ENCODE results near the gene ID3.
A peak's percentile ranks its signal among the peaks of the same experiment; 100 is the strongest.

The ID3 gene

GRCh38 chr1:23528250-23528978, 30.9 kb downstream of the ID3 start:
- TF ChIP-seq, protein P1, sequence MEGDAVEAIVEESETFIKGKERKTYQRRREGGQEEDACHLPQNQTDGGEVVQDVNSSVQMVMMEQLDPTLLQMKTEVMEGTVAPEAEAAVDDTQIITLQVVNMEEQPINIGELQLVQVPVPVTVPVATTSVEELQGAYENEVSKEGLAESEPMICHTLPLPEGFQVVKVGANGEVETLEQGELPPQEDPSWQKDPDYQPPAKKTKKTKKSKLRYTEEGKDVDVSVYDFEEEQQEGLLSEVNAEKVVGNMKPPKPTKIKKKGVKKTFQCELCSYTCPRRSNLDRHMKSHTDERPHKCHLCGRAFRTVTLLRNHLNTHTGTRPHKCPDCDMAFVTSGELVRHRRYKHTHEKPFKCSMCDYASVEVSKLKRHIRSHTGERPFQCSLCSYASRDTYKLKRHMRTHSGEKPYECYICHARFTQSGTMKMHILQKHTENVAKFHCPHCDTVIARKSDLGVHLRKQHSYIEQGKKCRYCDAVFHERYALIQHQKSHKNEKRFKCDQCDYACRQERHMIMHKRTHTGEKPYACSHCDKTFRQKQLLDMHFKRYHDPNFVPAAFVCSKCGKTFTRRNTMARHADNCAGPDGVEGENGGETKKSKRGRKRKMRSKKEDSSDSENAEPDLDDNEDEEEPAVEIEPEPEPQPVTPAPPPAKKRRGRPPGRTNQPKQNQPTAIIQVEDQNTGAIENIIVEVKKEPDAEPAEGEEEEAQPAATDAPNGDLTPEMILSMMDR (IDR thresholded peaks at IDR 0.05; ENCODE audit: insufficient read depth, missing control alignments): no peak
- DNase-seq (ENCODE audit: insufficient read length, low spot score): no peak
- no peak for FAIRE-seq

DNA sequence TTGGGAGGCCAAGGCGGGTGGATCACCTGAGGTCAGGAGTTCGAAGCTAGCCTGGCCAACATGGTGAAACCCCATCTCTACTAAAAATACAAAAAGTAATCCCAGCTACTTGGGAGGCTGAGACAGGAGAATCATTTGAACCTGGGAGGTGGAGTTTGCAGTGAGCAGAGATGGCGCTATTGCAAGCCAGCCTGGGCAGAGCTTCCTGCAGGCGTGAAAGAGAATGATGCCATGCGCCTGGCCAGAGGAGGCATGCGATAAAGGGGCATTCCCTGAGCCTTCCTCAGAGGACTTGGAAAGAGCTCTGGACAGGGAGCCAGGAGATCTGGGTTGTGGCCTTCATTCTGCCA, 31.4 kb downstream of the ID3 start:
- FAIRE-seq: no peak

GRCh38 chr1:23527366-23527765, 31.9 kb downstream of the ID3 start:
- no peak for FAIRE-seq
- no peak for DNase-seq (ENCODE audit: insufficient read length, low spot score)
- TF ChIP-seq, protein P1 (IDR thresholded peaks at IDR 0.05; ENCODE audit: insufficient read depth, missing control alignments): no peak

More for the DNA sequence above, 31.4 kb downstream of the ID3 start:
- TF ChIP-seq, protein P1 (IDR thresholded peaks at IDR 0.05; ENCODE audit: insufficient read depth, missing control alignments): no peak
- no peak for DNase-seq (ENCODE audit: insufficient read length, low spot score)

DNA sequence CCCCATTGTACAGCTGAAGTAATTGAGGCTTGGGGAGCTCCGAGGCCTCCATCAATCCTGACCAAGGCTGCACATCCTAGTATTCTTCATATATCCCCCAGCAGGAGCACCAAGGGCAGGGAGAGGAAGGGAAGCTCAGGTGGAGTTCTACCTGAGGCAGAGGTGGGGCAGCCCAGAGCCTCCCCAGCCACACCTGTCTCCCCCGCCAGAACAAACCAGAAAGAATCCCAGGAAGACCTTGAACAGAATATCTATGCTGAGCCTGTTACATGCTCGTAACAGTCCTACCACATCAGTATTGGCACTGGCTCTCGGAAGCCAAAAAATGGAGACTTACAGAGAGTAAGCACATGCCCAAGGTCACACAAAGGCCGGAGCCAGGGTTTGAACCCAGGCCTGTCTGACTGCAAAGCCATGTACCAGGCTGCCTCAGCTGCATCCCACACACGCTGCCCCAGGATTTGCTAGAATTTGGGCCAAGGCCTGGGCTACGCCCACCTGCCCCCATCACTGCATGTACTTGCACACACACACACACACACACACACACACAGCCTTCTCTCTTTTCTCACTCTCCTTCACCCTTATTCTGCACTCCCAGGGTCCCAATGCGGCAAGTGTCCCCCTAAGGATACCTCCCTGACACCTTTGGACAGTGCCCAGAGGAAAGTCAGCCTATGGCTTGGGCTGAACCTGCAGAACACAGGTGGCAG, 32.8 kb downstream of the ID3 start:
- TF ChIP-seq, protein P1 (IDR thresholded peaks at IDR 0.05; ENCODE audit: insufficient read depth, missing control alignments): no peak
- no peak for DNase-seq (ENCODE audit: insufficient read length, low spot score)
- FAIRE-seq: no peak

DNA sequence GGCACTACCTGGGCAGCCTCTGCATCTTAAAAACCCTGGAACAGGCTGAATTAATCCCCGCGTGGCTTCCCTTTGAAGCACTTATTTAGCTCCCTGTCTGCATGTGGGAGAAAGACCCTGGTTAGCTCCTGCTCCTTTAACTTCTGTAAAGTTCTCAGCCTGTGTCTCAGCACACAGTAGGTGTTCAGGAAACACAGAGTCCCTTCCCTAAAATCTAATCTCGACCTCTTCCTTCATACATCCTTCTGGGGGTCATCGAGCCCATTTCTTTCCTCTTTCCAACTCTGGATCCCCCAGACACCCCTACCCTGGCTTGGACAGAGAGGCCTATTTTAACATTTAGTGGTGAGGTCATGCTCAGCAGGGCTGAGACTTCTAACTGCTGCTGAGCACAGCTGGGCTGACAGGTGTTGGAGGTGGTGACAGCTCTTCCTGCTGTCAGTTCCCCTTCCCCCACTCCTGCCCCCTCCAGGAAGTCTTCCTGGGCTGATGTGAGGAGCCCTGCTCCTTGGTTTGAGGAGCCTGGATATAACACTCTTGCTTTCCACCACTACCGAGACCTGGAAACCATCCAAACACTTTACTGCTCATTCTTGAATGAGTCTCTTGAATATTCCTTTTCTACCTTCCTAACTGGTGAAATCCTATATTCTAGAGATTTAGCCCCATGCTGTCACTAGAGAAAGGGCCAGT, 33.6 kb downstream of the ID3 start:
- FAIRE-seq (no peak), DNase-seq (ENCODE audit: insufficient read length, low spot score) (no peak)
- TF ChIP-seq, protein P1 (IDR thresholded peaks at IDR 0.05; ENCODE audit: insufficient read depth, missing control alignments): no peak

DNA sequence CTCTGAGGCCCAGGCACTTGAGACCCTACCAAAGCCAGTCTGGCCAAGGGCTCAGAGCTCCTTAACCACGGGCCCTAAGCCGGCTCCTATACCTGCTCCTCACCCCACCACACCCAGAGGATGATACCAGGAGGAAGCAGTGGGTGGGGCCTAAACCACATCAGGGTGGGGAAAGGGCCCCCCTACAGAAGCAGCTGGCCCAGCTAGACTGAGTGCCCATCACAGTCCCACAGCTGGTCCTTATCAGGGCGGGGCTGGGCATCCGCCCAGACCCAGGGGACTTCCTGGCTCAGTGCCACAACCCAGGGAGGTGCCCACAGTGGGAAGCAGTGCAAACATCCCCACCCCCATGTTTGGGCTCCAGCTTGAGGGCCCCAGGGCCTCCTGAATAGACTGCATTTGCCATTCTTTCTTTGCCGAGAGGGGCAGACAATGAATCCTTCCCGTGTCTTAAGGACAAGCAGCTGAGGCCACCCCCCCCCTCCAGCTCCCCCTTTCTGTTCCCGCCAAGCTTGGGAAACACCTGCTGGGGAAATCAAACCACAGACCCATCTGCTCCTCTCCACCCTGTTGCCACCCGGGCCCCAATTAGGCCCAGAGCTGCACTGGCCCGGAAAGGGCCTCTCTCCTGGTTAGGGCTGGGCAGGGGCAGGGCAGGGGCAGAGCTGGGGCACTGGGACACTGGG, 34.4 kb downstream of the ID3 start:
- DNase-seq (ENCODE audit: insufficient read length, low spot score): peak; percentile 31
- TF ChIP-seq, protein P1 (IDR thresholded peaks at IDR 0.05; ENCODE audit: insufficient read depth, missing control alignments): no peak
- no peak for FAIRE-seq

All from D721Med (cell line).